ENCODE measurements around the gene WASF1. TPM values are rescaled to one million over a fixed set of nuclear protein-coding genes. Genes with fewer than 3 reads are reported as not detected.

WASF1 gene
- polyA plus RNA-seq, 1 donor = 11.2 TPM

- H3K27ac ChIP-seq (ENCODE audit: low read length) = no peak overlapping the region
- H3K4me3 ChIP-seq (ENCODE audit: low read length) = no peak overlapping the region
- H3K4me1 ChIP-seq (ENCODE audit: control insufficient read depth, insufficient read depth, low read length) = peaks cover under 1% of the 10 kb centered on the region
- H3K9me3 ChIP-seq (ENCODE audit: control insufficient read depth, low read depth, low read length) = no peaks in the 10 kb centered on the region
- 87% methylated on average over 3 of the region's 4 CpGs for WGBS (ENCODE audit: insufficient coverage, low lambda C conversion rate)
- no peaks in the 10 kb centered on the region for H3K36me3 ChIP-seq (ENCODE audit: control insufficient read depth, insufficient read depth, low read length)
- H3K27me3 ChIP-seq (ENCODE audit: control insufficient read depth, insufficient read depth, low read length) = no peaks in the 10 kb centered on the region
- no peak for DNase-seq
Observed at GRCh38 chr6:110173506-110174132, 5.9 kb downstream of the WASF1 start.

- Histone ChIP-seq H3K27ac (ENCODE audit: low read length) (no peak overlapping the region), H3K4me3 (ENCODE audit: low read length) (no peak overlapping the region), H3K27me3 (ENCODE audit: control insufficient read depth, insufficient read depth, low read length) (no peaks in the 10 kb centered on the region), H3K4me1 (ENCODE audit: control insufficient read depth, insufficient read depth, low read length) (no peaks in the 10 kb centered on the region), H3K9me3 (ENCODE audit: control insufficient read depth, low read depth, low read length) (no peaks in the 10 kb centered on the region), H3K36me3 (ENCODE audit: control insufficient read depth, insufficient read depth, low read length) (no peaks in the 10 kb centered on the region)
- whole genome bisulfite sequencing (ENCODE audit: insufficient coverage, low lambda C conversion rate) = no CpG with 5 or more reads among the region's 2 CpGs
- DNase-seq = no peak
Observed at GRCh38 chr6:110170081-110170480, 9.4 kb downstream of the WASF1 start.

- Histone ChIP-seq H3K27ac (ENCODE audit: low read length) (no peak overlapping the region), H3K27me3 (ENCODE audit: control insufficient read depth, insufficient read depth, low read length) (no peaks in the 10 kb centered on the region), H3K9me3 (ENCODE audit: control insufficient read depth, low read depth, low read length) (no peaks in the 10 kb centered on the region), H3K36me3 (ENCODE audit: control insufficient read depth, insufficient read depth, low read length) (no peaks in the 10 kb centered on the region), H3K4me1 (ENCODE audit: control insufficient read depth, insufficient read depth, low read length) (no peaks in the 10 kb centered on the region), H3K4me3 (ENCODE audit: low read length) (no peak overlapping the region)
- no peak for DNase-seq
- WGBS (ENCODE audit: insufficient coverage, low lambda C conversion rate) = no CpG with 5 or more reads among the region's 1 CpG
Observed at GRCh38 chr6:110158479-110158878, 21.0 kb downstream of the WASF1 start.

GRCh38 chr6:110147870-110148269 is 31.6 kb downstream of the WASF1 start:
- 100% methylated on average over 1 of the region's 3 CpGs for WGBS (ENCODE audit: insufficient coverage, low lambda C conversion rate)

GRCh38 chr6:110140650-110141049 is 38.8 kb downstream of the WASF1 start:
- no peak for DNase-seq
- Histone ChIP-seq H3K9me3 (ENCODE audit: control insufficient read depth, low read depth, low read length) (peaks cover 10% of the 10 kb centered on the region), H3K36me3 (ENCODE audit: control insufficient read depth, insufficient read depth, low read length) (no peaks in the 10 kb centered on the region), H3K4me3 (ENCODE audit: low read length) (no peak overlapping the region), H3K4me1 (ENCODE audit: control insufficient read depth, insufficient read depth, low read length) (no peaks in the 10 kb centered on the region), H3K27me3 (ENCODE audit: control insufficient read depth, insufficient read depth, low read length) (no peaks in the 10 kb centered on the region), H3K27ac (ENCODE audit: low read length) (no peak overlapping the region)
- WGBS (ENCODE audit: insufficient coverage, low lambda C conversion rate) = no CpG with 5 or more reads among the region's 2 CpGs

More at GRCh38 chr6:110147870-110148269, 31.6 kb downstream of the WASF1 start:
- H3K9me3 ChIP-seq (ENCODE audit: control insufficient read depth, low read depth, low read length) = no peaks in the 10 kb centered on the region
- DNase-seq = no peak
- no peaks in the 10 kb centered on the region for H3K36me3 ChIP-seq (ENCODE audit: control insufficient read depth, insufficient read depth, low read length)
- H3K4me1 ChIP-seq (ENCODE audit: control insufficient read depth, insufficient read depth, low read length) = no peaks in the 10 kb centered on the region
- H3K27me3 ChIP-seq (ENCODE audit: control insufficient read depth, insufficient read depth, low read length) = no peaks in the 10 kb centered on the region
- no peak overlapping the region for H3K4me3 ChIP-seq (ENCODE audit: low read length)
- H3K27ac ChIP-seq (ENCODE audit: low read length) = no peak overlapping the region

GRCh38 chr6:110139052-110139451 is 40.4 kb downstream of the WASF1 start:
- no peak overlapping the region for H3K4me3 ChIP-seq (ENCODE audit: low read length)
- no peak for DNase-seq

GRCh38 chr6:110137924-110138887 is 41.3 kb downstream of the WASF1 start:
- no peaks in the 10 kb centered on the region for H3K27me3 ChIP-seq (ENCODE audit: control insufficient read depth, insufficient read depth, low read length)
- peaks cover 10% of the 10 kb centered on the region for H3K9me3 ChIP-seq (ENCODE audit: control insufficient read depth, low read depth, low read length)
- no peak overlapping the region for H3K4me3 ChIP-seq (ENCODE audit: low read length)
- H3K27ac ChIP-seq (ENCODE audit: low read length) = no peak overlapping the region
- no CpG with 5 or more reads among the region's 10 CpGs for WGBS (ENCODE audit: insufficient coverage, low lambda C conversion rate)
- DNase-seq = no peak
- no peaks in the 10 kb centered on the region for H3K36me3 ChIP-seq (ENCODE audit: control insufficient read depth, insufficient read depth, low read length)
- H3K4me1 ChIP-seq (ENCODE audit: control insufficient read depth, insufficient read depth, low read length) = no peaks in the 10 kb centered on the region

More at GRCh38 chr6:110139052-110139451, 40.4 kb downstream of the WASF1 start:
- no peaks in the 10 kb centered on the region for H3K4me1 ChIP-seq (ENCODE audit: control insufficient read depth, insufficient read depth, low read length)
- H3K9me3 ChIP-seq (ENCODE audit: control insufficient read depth, low read depth, low read length) = peaks cover 10% of the 10 kb centered on the region
- no CpG with 5 or more reads among the region's 9 CpGs for WGBS (ENCODE audit: insufficient coverage, low lambda C conversion rate)
- H3K27ac ChIP-seq (ENCODE audit: low read length) = no peak overlapping the region
- H3K36me3 ChIP-seq (ENCODE audit: control insufficient read depth, insufficient read depth, low read length) = no peaks in the 10 kb centered on the region
- H3K27me3 ChIP-seq (ENCODE audit: control insufficient read depth, insufficient read depth, low read length) = no peaks in the 10 kb centered on the region

GRCh38 chr6:110130362-110130761 is 49.1 kb downstream of the WASF1 start:
- Histone ChIP-seq H3K4me3 (ENCODE audit: low read length) (no peak overlapping the region), H3K4me1 (ENCODE audit: control insufficient read depth, insufficient read depth, low read length) (no peaks in the 10 kb centered on the region), H3K27me3 (ENCODE audit: control insufficient read depth, insufficient read depth, low read length) (no peaks in the 10 kb centered on the region), H3K9me3 (ENCODE audit: control insufficient read depth, low read depth, low read length) (no peaks in the 10 kb centered on the region), H3K27ac (ENCODE audit: low read length) (no peak overlapping the region), H3K36me3 (ENCODE audit: control insufficient read depth, insufficient read depth, low read length) (no peaks in the 10 kb centered on the region)
- DNase-seq = no peak

GRCh38 chr6:110128418-110128817 is 51.1 kb downstream of the WASF1 start:
- H3K27me3 ChIP-seq (ENCODE audit: control insufficient read depth, insufficient read depth, low read length) = no peaks in the 10 kb centered on the region
- H3K9me3 ChIP-seq (ENCODE audit: control insufficient read depth, low read depth, low read length) = no peaks in the 10 kb centered on the region
- no peaks in the 10 kb centered on the region for H3K4me1 ChIP-seq (ENCODE audit: control insufficient read depth, insufficient read depth, low read length)
- H3K36me3 ChIP-seq (ENCODE audit: control insufficient read depth, insufficient read depth, low read length) = no peaks in the 10 kb centered on the region
- DNase-seq = no peak
- 100% methylated on average over 2 of the region's 4 CpGs for WGBS (ENCODE audit: insufficient coverage, low lambda C conversion rate)
- no peak overlapping the region for H3K27ac ChIP-seq (ENCODE audit: low read length)
- no peak overlapping the region for H3K4me3 ChIP-seq (ENCODE audit: low read length)

GRCh38 chr6:110125361-110125760 is 54.1 kb downstream of the WASF1 start:
- Histone ChIP-seq H3K27ac (ENCODE audit: low read length) (no peak overlapping the region), H3K4me1 (ENCODE audit: control insufficient read depth, insufficient read depth, low read length) (no peaks in the 10 kb centered on the region), H3K27me3 (ENCODE audit: control insufficient read depth, insufficient read depth, low read length) (no peaks in the 10 kb centered on the region), H3K9me3 (ENCODE audit: control insufficient read depth, low read depth, low read length) (no peaks in the 10 kb centered on the region), H3K36me3 (ENCODE audit: control insufficient read depth, insufficient read depth, low read length) (no peaks in the 10 kb centered on the region), H3K4me3 (ENCODE audit: low read length) (no peak overlapping the region)
- DNase-seq = no peak
